GM13976 (cell line): ENCODE data around the gene CYP4F22.

Source experiments
- DNase-seq: peaks from one replicate; pipeline ENCODE4 v3.0.0; 2012; ENCODE audit warnings: low spot score
- CTCF ChIP-seq: IDR thresholded peaks from 2 replicates; pipeline ENCODE4 v1.5.1; 2012; ENCODE audit warnings: borderline replicate concordance, mild to moderate bottlenecking; ENCODE audit not compliant: insufficient read depth; ENCODE audit errors: extremely low read depth, missing control alignments, control extremely low read depth
- in situ Hi-C: fragments of 300-500 bp; cut with MboI; formaldehyde crosslinking; loops from one replicate; pipeline ENCODE4 v1.12.0; 2022; ENCODE audit warnings: low sequenced_read_pairs, mixed read lengths, inconsistent platforms; ENCODE audit not compliant: unreplicated experiment

Gene CYP4F22

GRCh38 chr19:15563931-15564330 is 55.6 kb downstream of the CYP4F22 start:
- in situ Hi-C loops, result no loop called here
- DNase-seq, result no peak
- no peak for TF ChIP-seq CTCF

- no peak for DNase-seq
- in situ Hi-C loops, result no loop called here
- TF ChIP-seq CTCF, result no peak
Observed at GRCh38 chr19:15564534-15565168, 56.3 kb downstream of the CYP4F22 start.

GRCh38 chr19:15570420-15570819 is 62.1 kb downstream of the CYP4F22 start:
- TF ChIP-seq CTCF, result no peak
- DNase-seq, result no peak
- in situ Hi-C loops, result no loop called here

GRCh38 chr19:15575406-15575805 is 67.1 kb downstream of the CYP4F22 start:
- DNase-seq, result no peak
- TF ChIP-seq CTCF, result no peak
- in situ Hi-C loops, result no loop called here

- in situ Hi-C loops, result no loop called here
- no peak for DNase-seq
- TF ChIP-seq CTCF, result no peak
Observed at GRCh38 chr19:15576526-15577156, 68.3 kb downstream of the CYP4F22 start.

GRCh38 chr19:15577184-15577771 is 69.0 kb downstream of the CYP4F22 start:
- DNase-seq, result no peak
- TF ChIP-seq CTCF, result no peak
- in situ Hi-C loops, result no loop called here

- in situ Hi-C loops, result no loop called here
- no peak for DNase-seq
- TF ChIP-seq CTCF, result no peak
Observed at GRCh38 chr19:15583346-15583745, 75.0 kb downstream of the CYP4F22 start.
